Sigmoid colon (tissue), 4 donors: ENCODE results near the gene GNAS.

Source experiments
- EP300 ChIP-seq, 4 donors: sonication (generic); formaldehyde crosslinking; IDR thresholded peaks; one replicate each; pipeline ENCODE4 v1.6.1; 2017; ENCODE audit warnings: antibody characterized with exemption in 4 of 4
- POLR2A ChIP-seq, 2 donors: fragments of 450-650 bp; IDR thresholded peaks; one replicate each; pipeline ENCODE4 v1.6.1; 2016; ENCODE audit warnings: antibody characterized with exemption in 2 of 2, mild to moderate bottlenecking in 2 of 2, moderate library complexity in 2 of 2
- POLR2AphosphoS5 ChIP-seq, 4 donors: sonication (generic); formaldehyde crosslinking; IDR thresholded peaks; one replicate each; pipeline ENCODE4 v1.6.1; 2017; ENCODE audit warnings: antibody characterized with exemption in 4 of 4
- TF ChIP-seq, protein P1 (sequence below), 4 experiments: fragments of 450-650 bp in 3 of 4; fragments of 200-600 bp in 1 of 4; IDR thresholded peaks; one replicate each; pipeline ENCODE4 v1.5.1; 2016 to 2019; ENCODE audit warnings: antibody characterized with exemption in 4 of 4, mild to moderate bottlenecking in 3 of 4, moderate library complexity in 2 of 4

DNA sequence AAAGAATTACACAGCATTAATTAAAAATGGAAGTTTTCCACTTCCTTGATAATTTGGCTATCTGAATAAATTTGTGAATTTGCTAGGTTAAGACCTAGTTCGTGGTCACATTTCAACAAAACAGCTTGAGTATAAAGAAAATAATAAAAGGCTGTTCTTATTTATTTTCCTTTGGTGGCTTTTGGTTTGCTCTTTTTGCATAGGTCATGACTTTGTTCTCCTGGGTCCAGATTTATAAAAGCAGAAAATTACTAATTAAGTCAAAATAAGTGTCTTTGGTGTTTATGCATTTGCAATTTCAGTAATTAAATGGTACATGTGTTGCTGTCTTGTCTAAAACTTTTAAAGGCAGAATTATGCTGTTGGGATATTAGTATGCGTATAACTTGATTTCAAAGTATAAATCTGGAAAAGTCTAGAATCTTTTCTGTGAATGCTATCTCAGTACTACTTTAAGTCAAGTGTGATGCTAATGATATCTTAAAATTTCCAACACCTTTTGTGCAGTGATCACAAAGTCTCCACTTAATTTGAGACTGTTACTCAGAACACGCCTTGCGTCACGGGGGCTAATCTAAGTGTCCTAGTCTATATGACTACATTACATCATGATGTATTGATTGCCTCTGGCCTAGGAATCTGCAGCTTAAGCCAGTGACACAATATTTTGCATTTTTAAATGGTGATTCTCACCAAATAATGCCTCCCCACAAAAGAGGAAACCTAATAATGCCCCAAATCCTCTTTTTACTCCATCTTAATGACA is 41.0 kb downstream of the GNAS start:
- TF ChIP-seq, protein P1, sequence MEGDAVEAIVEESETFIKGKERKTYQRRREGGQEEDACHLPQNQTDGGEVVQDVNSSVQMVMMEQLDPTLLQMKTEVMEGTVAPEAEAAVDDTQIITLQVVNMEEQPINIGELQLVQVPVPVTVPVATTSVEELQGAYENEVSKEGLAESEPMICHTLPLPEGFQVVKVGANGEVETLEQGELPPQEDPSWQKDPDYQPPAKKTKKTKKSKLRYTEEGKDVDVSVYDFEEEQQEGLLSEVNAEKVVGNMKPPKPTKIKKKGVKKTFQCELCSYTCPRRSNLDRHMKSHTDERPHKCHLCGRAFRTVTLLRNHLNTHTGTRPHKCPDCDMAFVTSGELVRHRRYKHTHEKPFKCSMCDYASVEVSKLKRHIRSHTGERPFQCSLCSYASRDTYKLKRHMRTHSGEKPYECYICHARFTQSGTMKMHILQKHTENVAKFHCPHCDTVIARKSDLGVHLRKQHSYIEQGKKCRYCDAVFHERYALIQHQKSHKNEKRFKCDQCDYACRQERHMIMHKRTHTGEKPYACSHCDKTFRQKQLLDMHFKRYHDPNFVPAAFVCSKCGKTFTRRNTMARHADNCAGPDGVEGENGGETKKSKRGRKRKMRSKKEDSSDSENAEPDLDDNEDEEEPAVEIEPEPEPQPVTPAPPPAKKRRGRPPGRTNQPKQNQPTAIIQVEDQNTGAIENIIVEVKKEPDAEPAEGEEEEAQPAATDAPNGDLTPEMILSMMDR (IDR thresholded peaks at IDR 0.05): no peak
- no peak for TF ChIP-seq POLR2A (IDR thresholded peaks at IDR 0.05)
- no peak for TF ChIP-seq POLR2AphosphoS5 (IDR thresholded peaks at IDR 0.05)
- TF ChIP-seq EP300 (IDR thresholded peaks at IDR 0.05): no peak
